Pancreas (tissue), 10 donors: Measurements from ENCODE around the gene CSMD2. TPM values are rescaled to one million over a fixed set of nuclear protein-coding genes. Genes with fewer than 3 reads are reported as not detected.

ENCODE experiments used
- ATAC-seq, 4 donors: fragments of 200-7000 bp; cut with Tn5 transposase; one replicate each; pipeline versions ENCODE4 v1.8.0 to v1.9.1; 2020; ENCODE audit warnings: mild to moderate bottlenecking in 4 of 4, moderate library complexity in 4 of 4
- DNase-seq, 6 donors: peaks; one replicate each; pipeline ENCODE4 v3.0.0-alpha.2; 2020
- FAIRE-seq: peaks from 2 replicates; lab custom pipeline; 2012; peaks lifted over from hg19 to GRCh38; lab: Jason Lieb, UNC
- H3K27ac ChIP-seq, 4 donors: fragments of 200-600 bp; sonication (generic); 1 replicate in 3 of 4; 2 replicates in 1 of 4; pipeline versions ENCODE4 v1.5.0 to v1.8.0; 2020
- H3K27me3 ChIP-seq, 4 donors: fragments of 200-600 bp; one replicate each; pipeline ENCODE4 v1.8.0; 2021
- H3K36me3 ChIP-seq, 3 donors: fragments of 200-600 bp; sonication (generic) in 1 of 3; one replicate each; pipeline versions ENCODE4 v1.5.0 to v1.8.0; 2020 to 2021
- H3K4me1 ChIP-seq, 3 donors: fragments of 200-600 bp; one replicate each; pipeline ENCODE4 v1.8.0; 2021
- H3K4me3 ChIP-seq, 4 donors: fragments of 200-600 bp; sonication (generic) in 2 of 4; one replicate each; pipeline versions ENCODE4 v1.5.0 to v1.8.0; 2020 to 2021
- H3K9me3 ChIP-seq, 4 donors: fragments of 200-600 bp; one replicate each; pipeline ENCODE4 v1.8.0; 2021
- CTCF ChIP-seq, 4 donors: fragments of 200-600 bp; sonication (generic) in 3 of 4; IDR thresholded peaks; one replicate each; pipeline versions ENCODE4 v1.5.0 to v1.8.0; 2021; ENCODE audit warnings: antibody characterized with exemption in 4 of 4
- WGBS, 2 donors: extraction: QIAGEN DNeasy Blood & Tissue Kit; methylation state at CpG; one replicate each; pipeline ENCODE4 v1.1.7; 2013; 5-methylcytosine and 5-hydroxymethylcytosine counted together
- intact Hi-C, 3 donors: fragments of 100-400 bp; cut with DNase I; formaldehyde crosslinking; loops; one replicate each; pipeline versions ENCODE4 v1.11.1 to v1.14.2; 2022
- polyA plus RNA-seq, 2 donors: library from polyadenylated mRNA; stranded (reverse); fragments of 200-250 nt; gene quantifications; one replicate each; pipeline ENCODE4 v1.2.3, GENCODE V29; 2013
- total RNA-seq, 6 donors: library from RNA; stranded (reverse); fragmentation: NEBNext Ultra II Directional in 4 of 6; extraction: Animal tissue kit (Norgen Biotek cat#: 25700) in 4 of 6; gene quantifications; one replicate each; pipeline versions ENCODE4 v1.2.1 to v1.2.4, GENCODE V29; 2021 to 2023
- donor health status: healthy with polysubstance abuse.
- donor health status: DM: no; HTN: no; CAD: no; lungs with moderate emphysema.
- donor health status: DM: no; HTN: no; CAD: no.
- donor health status: control.
- donor health status: control.
- donor health status: Bipolar disorder and iron deficiency.
- donor health status: DM: yes; HTN: yes; CAD: no.
- donor health status: DM: no; HTN: no; CAD: no.
- donor health status: DM: no; HTN: no; CAD: no.
- donor health status: DM: yes; HTN: yes; CAD: no.

Gene CSMD2
- total and polyA plus RNA-seq, 8 donors = 0.04 to 2.0 (median 0.36) TPM

DNA sequence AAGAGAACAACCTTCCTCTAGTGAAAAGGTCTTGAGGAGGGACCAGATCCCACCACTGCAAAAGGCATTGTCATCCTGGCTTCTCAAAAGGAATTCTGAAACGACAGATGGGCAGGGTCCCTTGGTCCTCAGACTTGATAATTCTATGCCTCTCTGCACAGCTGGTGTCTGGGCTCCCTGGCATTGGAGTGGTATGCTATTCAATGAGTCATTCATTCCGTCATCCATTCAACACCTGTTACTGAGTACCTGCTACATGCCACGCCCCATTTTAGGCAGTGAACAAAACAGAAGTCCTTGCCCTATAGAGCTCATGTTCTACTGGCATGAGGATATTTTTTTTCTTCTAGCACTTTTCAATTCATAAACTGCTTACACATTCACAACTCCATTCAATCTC, 347.0 kb downstream of the CSMD2 start:
- no peak for TF ChIP-seq CTCF (IDR thresholded peaks at IDR 0.05)
- DNase-seq = peak in 1 of 6 donors; percentile 10
- no peaks in the 10 kb centered on the region for H3K4me1 ChIP-seq
- no peaks in the 10 kb centered on the region for H3K27me3 ChIP-seq
- H3K4me3 ChIP-seq = no peak overlapping the region
- H3K9me3 ChIP-seq = no peaks in the 10 kb centered on the region
- H3K27ac ChIP-seq = no peak overlapping the region
- ATAC-seq = no peak
- intact Hi-C loops = no loop called here
- no peaks in the 10 kb centered on the region for H3K36me3 ChIP-seq
- FAIRE-seq = no peak
- 39 to 61% methylated on average over 3 of the region's 3 CpGs for WGBS, 2 donors

- no peaks in the 10 kb centered on the region for H3K9me3 ChIP-seq
- no peak overlapping the region for H3K4me3 ChIP-seq
- no peaks in the 10 kb centered on the region for H3K36me3 ChIP-seq
- FAIRE-seq (no peak), ATAC-seq (no peak), DNase-seq (no peak)
- intact Hi-C loops = no loop called here
- no peak overlapping the region for H3K27ac ChIP-seq
- no peaks in the 10 kb centered on the region for H3K4me1 ChIP-seq
- no peaks in the 10 kb centered on the region for H3K27me3 ChIP-seq
- WGBS, 2 donors = 49 to 65% methylated on average over 4 of the region's 4 CpGs
- no peak for TF ChIP-seq CTCF (IDR thresholded peaks at IDR 0.05)
These were observed 350.0 kb downstream of the CSMD2 start for GRCh38 chr1:33815061-33815460.

- FAIRE-seq = no peak
- no peak for ATAC-seq
- no peak for DNase-seq
These were observed 350.9 kb downstream of the CSMD2 start for GRCh38 chr1:33814166-33814565.

GRCh38 chr1:33810571-33810970, 354.5 kb downstream of the CSMD2 start:
- no peak overlapping the region for H3K4me3 ChIP-seq
- H3K4me1 ChIP-seq = no peaks in the 10 kb centered on the region
- intact Hi-C loops = no loop called here
- H3K27ac ChIP-seq = no peak overlapping the region
- no peak for TF ChIP-seq CTCF (IDR thresholded peaks at IDR 0.05)
- no peaks in the 10 kb centered on the region for H3K36me3 ChIP-seq
- WGBS, 2 donors = 67 to 74% methylated on average over 5 of the region's 5 CpGs
- no peak for FAIRE-seq
- H3K9me3 ChIP-seq = no peaks in the 10 kb centered on the region
- no peaks in the 10 kb centered on the region for H3K27me3 ChIP-seq
- no peak for DNase-seq
- no peak for ATAC-seq

More at GRCh38 chr1:33814166-33814565, 350.9 kb downstream of the CSMD2 start:
- Histone ChIP-seq H3K36me3 (no peaks in the 10 kb centered on the region), H3K9me3 (no peaks in the 10 kb centered on the region), H3K4me1 (no peaks in the 10 kb centered on the region), H3K27me3 (no peaks in the 10 kb centered on the region), H3K4me3 (no peak overlapping the region), H3K27ac (no peak overlapping the region)
- no peak for TF ChIP-seq CTCF (IDR thresholded peaks at IDR 0.05)
- WGBS, 2 donors = 70 to 89% methylated on average over 2 of the region's 2 CpGs
- intact Hi-C loops = no loop called here

DNA sequence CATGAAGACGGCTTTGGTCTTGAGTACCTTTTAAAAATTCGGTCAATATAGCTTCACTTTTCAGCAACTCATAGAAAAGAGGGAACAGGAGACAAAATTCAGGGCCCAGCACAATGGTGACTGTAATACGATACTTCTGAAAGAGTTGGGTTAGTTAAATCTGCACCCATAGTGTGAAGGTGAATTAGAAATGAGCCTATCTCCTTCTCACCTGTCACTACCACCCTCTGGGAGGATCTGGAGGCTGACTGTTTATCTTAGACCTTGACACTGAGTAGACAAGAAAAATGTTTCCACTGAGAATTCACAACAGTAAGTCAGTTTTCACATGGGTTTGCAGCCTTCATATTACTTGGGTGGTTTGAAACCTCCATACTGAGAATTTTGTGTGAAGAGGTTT, 359.0 kb downstream of the CSMD2 start:
- no peak for FAIRE-seq
- 64% methylated on average over 3 of the region's 3 CpGs for WGBS, 2 donors
- TF ChIP-seq CTCF (IDR thresholded peaks at IDR 0.05) = no peak

More for the DNA sequence above, 359.0 kb downstream of the CSMD2 start:
- intact Hi-C loops = no loop called here
- H3K27me3 ChIP-seq = no peaks in the 10 kb centered on the region
- ATAC-seq = no peak
- no peak overlapping the region for H3K27ac ChIP-seq
- no peak for DNase-seq
- H3K4me1 ChIP-seq = no peaks in the 10 kb centered on the region
- no peak overlapping the region for H3K4me3 ChIP-seq
- no peaks in the 10 kb centered on the region for H3K9me3 ChIP-seq
- no peaks in the 10 kb centered on the region for H3K36me3 ChIP-seq
